ENCODE measurements around the gene ZFAND4.
"Not testable (repeated sequence)": the region's sequence is repeated elsewhere in the genome, so short reads cannot be mapped to it uniquely, and the experiment has no call there.

Gene ZFAND4

DNA sequence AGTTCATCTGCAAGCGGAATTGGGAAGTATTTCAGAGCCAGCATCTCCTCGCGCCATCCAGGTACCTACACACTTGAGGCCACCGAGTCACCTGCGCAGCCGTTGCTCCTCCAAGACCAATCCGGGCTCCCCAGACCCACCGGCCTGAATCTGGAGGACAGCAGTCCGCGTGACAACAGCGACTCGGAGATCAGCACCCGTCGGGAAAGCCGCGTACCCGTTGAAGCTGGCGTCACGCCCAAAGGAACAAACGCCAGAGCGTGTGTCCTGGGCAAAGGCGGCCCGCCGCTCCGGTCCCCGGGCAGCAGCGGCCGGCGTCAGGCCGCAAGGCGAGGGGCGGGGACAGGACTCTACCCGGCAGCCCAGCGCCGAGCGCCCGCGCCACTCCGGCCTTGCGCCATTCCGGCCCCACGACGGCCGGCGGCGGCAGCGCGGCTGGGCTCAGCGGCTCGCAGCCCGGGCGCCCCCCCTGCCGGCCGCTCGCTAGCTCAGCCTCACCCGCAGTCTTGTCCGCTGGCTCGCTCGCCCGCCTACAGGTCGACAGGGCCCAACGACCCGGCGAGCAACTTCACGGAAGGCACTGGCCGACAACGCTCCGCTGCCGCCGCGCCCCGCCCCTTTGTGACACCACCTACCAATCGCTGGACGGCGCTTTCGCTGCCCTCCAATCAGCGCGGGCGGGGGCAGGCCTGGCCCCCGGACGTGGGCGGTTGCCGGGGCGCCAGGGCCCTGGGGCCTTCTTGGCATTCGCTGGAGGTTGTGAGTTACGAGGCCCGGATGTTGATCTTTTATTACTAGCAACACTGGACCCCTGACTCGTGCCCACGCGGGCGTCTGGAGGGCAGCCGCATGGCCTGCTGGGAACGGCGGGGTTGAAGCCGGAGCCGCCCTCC is at the start of gene ZFAND4:
Gene ZFAND4 (minus strand): TSS at position 592 of the 893 bp plus-strand sequence. CDS start 9,047 bp downstream, outside the sequence.
- peak; percentile 99 for DNase-seq

DNA sequence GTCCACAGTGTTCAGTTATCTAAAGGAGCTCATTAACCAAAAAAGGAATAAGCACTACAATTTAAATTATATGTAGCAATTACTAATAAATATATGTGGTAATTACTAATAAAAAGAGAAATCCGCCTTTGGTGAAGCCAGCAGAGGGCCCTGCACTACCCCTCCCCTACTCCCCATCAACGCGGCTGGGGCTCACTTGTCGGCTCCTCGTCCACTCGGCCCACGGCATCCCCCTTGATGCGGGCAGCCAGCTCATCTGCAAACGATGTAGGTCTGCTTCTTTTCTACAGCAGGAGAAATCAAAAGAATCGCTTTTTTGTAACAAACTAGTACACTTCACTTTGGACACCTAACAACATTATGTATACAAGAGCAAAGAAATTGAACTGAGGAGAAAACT is 48.9 kb upstream of the ZFAND4 start:
- not testable (repeated sequence) for DNase-seq

- DNase-seq, result not testable (repeated sequence)
Measured at GRCh38 chr10:45717642-45718041, 45.1 kb upstream of the ZFAND4 start.

- DNase-seq, result not testable (repeated sequence)
Measured at GRCh38 chr10:45717053-45717452, 44.5 kb upstream of the ZFAND4 start.

DNA sequence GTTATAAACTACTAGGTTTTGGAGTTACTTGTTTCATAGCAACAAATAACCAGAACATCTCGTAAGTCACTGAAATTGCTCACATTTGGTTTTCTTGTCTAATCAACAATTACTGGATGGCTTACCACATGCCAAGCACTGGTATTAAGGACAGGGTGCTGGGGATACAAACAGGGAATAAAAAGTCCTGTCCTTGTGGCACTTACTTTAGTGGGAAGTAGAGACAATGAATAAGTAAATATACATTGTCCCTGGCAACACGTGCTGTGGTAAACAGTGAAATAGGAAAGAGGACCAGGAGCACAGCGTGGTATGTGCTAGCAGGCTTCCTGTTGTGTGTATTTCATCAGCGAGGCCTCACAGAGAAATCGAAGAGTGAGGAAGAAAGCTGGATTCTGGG is 38.7 kb upstream of the ZFAND4 start:
- DNase-seq, result not testable (repeated sequence)

DNA sequence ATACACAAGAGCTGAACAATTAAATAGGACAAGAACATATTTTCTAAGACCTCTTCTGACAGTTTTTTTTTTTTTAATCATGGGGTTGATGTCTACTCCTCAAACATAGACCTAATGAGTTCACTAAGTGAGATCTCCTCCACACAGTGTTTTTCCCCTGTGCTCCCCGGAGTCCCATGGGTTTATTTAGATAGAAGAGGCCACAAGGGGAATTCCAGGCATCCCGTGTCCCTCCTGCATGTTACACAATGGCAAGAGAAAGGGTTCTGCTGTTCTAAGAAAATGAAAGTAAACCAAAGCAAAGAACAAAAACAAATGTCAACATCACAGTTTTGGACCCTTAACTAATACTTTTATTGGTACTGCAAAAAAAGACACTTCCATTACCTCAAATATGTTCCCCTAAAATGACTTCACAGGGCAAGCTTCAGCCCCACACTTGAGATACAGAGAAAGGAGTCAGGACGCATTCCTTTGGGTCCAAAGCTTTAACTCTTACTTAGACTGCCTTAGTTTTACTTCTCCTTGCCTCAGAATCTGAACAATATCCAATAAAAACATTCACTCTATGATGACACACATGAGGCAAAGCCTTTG is 37.7 kb upstream of the ZFAND4 start:
- not testable (repeated sequence) for DNase-seq

GRCh38 chr10:45678467-45678866 is 5.9 kb upstream of the ZFAND4 start:
- not testable (repeated sequence) for DNase-seq

DNA sequence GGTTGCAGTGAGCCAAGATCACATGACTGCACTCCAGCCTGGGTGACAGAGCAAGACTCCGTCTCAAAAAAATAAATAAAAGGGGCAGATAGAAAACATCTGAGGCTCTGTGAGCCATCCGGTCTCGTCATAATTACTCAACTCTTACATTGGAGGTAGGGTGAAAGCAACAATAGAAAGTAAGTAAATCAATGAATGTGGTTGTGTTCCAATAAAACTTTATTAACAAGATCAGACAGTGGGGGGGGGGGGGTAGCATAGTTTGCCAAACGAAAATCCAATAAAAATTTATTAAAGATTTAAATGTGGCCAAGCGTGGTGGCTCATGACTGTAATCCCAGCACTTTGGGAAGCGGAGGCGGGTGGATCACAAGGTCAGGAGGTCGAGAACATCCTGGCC is 2.8 kb upstream of the ZFAND4 start:
- no peak for DNase-seq

DNA sequence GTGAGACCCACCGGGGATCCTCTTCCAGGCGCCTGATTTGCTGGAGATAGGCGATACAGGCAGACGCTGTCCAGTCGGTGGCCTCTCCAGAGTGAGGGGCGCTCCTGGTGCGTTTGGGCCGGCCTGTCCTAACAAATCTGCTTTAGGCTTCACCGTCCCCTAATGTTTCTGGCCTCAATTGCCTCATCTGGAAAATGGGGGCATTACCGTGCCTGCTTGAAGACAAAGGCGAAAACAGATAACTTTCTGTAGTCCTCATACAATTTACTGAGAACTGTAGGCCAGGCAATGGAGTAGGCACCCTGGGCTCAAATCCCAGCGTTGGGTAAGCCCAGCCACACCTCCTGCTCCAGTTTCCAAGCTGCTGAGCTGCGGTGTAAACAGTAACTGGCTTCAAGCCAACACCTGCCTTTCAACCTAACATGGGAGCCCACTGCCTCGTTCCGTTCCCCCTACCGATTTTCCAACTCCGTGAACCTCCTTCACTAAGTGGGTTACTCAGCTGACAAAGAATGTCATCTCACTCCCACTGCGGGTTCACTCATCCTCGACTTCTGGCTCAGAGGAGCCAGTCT is 589 bp upstream of the ZFAND4 start:
- no peak for DNase-seq

GRCh38 chr10:45671300-45671699 is 1.3 kb downstream of the ZFAND4 start:
- DNase-seq, result not testable (repeated sequence)

DNA sequence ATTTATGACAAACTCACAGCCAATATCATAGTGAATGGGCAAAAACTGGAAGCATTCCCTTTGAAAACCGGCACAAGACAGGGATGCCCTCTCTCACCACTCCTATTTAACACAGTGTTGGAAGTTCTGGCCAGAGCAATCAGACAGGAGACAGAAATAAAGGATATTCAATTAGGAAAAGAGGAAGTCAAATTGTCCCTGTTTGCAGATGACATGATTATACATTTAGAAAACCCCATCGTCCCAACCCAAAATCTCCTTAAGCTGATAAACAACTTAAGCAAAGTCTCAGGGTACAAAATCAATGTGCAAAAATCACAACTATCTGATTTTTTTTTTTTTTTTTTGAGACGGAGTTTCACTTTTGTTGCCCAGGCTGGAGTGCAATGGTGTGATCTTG is 2.7 kb downstream of the ZFAND4 start:
- not testable (repeated sequence) for DNase-seq

DNA sequence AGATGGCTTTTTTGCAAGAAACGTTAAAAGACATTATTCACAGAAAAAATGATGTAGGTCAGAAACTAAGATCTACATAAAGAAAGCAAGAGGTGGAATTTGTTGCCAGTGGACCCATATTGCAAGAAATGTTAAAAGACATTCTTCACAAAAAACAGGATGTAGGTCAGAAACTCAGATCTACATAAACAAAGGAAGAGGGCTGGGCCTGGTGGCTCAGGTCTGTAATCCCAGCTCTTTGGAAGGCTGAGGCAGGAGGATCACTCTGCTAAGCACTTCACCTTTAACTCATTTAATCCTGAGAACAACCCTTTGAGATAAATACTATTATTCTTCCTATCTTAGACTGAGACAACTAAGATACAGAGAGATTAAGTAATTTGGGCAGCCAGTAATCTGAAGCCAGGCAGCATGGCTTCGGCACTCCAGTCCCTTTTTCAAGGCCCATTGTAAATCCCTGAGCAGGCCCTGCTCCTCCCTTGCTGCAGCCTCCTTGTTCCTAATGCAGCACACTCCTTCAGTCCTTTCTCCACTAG is 11.6 kb downstream of the ZFAND4 start:
- no peak for DNase-seq

GRCh38 chr10:45657033-45657926 is 15.3 kb downstream of the ZFAND4 start:
- DNase-seq, result no peak

DNA sequence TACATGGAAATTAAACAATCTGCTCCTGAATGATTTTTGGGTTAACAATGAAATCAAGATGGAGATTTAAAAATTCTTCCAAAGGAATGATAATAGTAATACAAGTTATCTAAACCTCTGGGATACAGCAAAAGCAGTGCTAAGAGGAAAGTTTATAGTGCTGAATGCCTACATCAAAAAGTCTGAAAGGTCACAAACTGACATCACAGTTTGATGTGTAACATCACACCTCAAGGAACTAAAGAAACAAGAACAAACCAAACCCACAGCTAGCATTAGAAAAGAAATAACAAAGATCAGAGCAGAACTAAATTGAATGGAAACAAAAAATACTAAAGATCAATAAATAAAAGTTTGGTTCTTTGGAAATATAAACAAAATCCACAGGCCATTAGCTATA is 17.4 kb downstream of the ZFAND4 start:
- DNase-seq, result no peak

DNA sequence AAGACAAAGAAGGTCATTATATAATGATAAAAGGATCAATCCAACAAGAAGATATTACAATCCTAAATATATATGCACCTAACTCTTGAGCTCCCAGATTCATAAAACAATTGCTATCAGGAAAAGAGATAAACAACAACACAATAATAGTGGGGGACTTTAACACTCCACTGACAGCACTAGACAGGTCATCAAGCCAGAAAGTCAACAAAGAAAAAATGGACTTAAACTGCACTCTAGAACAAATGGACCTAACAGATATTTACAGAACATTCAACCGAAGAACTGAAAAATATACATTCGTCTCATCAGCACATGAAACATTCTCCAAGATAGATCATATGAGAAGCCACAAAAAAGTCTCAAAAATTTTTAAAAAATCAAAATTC is 17.8 kb downstream of the ZFAND4 start:
- not testable (repeated sequence) for DNase-seq

GRCh38 chr10:45653454-45653853 is 19.1 kb downstream of the ZFAND4 start:
- DNase-seq, result no peak

GRCh38 chr10:45652511-45652910 is 20.1 kb downstream of the ZFAND4 start:
- DNase-seq, result no peak

GRCh38 chr10:45649296-45649695 is 23.3 kb downstream of the ZFAND4 start:
- no peak for DNase-seq

GRCh38 chr10:45647118-45647517 is 25.5 kb downstream of the ZFAND4 start:
- no peak for DNase-seq

GRCh38 chr10:45646384-45647050 is 26.1 kb downstream of the ZFAND4 start:
- DNase-seq, result no peak

- DNase-seq, result no peak
Measured at GRCh38 chr10:45644527-45644926, 28.0 kb downstream of the ZFAND4 start.

DNA sequence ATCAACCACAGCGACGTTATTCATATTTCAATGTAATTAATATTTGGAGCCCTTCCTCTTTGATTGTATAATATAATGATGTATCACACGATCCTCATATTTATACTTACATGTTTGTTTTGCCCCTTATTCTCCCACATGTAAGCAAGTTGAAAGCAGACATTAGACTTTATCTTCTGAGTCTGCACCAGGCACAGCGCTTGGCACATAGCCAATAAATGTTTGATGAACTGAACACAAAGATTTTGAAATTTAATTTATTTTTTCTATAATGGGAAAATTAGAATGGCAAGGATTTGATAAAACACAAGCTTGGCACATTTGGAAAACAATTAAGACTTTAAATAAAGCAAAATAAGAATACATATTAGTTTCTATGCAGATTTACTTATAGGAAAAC is 31.6 kb downstream of the ZFAND4 start:
- no peak for DNase-seq
